Chondrocyte (in vitro differentiated cells): ENCODE measurements around the gene CERK. TPM values are rescaled to one million over a fixed set of nuclear protein-coding genes. Genes with fewer than 3 reads are reported as not detected.

ENCODE experiments used
- DNase-seq: peaks from one replicate; pipeline ENCODE4 v3.0.0; 2021; ENCODE audit warnings: mixed read lengths, low spot score
- H3K27ac Mint-ChIP-seq: one replicate; pipeline ENCODE4 v1.8.0; 2021; ENCODE audit warnings: mild to moderate bottlenecking, moderate library complexity, mixed read lengths; ENCODE audit not compliant: unreplicated experiment
- H3K27me3 Mint-ChIP-seq: 2 replicates; pipeline ENCODE4 v1.8.0; 2021; ENCODE audit warnings: low read depth, mixed read lengths
- H3K36me3 Mint-ChIP-seq: 2 replicates; pipeline ENCODE4 v1.8.0; 2021; ENCODE audit warnings: low read depth, mixed read lengths
- H3K4me1 Mint-ChIP-seq: 2 replicates; pipeline ENCODE4 v1.8.0; 2021; ENCODE audit warnings: low read depth, mild to moderate bottlenecking, mixed read lengths
- H3K4me3 Mint-ChIP-seq: one replicate; pipeline ENCODE4 v1.8.0; 2021; ENCODE audit warnings: mild to moderate bottlenecking, moderate library complexity, mixed read lengths; ENCODE audit not compliant: unreplicated experiment
- H3K9me3 Mint-ChIP-seq: 2 replicates; pipeline ENCODE4 v1.8.0; 2021; ENCODE audit warnings: low read depth, mixed read lengths
- total RNA-seq: library from RNA; stranded (reverse); gene quantifications from 3 replicates; pipeline ENCODE4 v1.2.1, GENCODE V29; 2021
- TF ChIP-seq, protein P1 (sequence below): fragments of 200-600 bp; sonication (generic); IDR thresholded peaks from 2 replicates; pipeline ENCODE4 v1.5.0; 2021; ENCODE audit warnings: antibody characterized with exemption, mild to moderate bottlenecking, moderate library complexity

Gene CERK
- total RNA-seq, 1 donor from 2014 or later, result 28.8 TPM

DNA sequence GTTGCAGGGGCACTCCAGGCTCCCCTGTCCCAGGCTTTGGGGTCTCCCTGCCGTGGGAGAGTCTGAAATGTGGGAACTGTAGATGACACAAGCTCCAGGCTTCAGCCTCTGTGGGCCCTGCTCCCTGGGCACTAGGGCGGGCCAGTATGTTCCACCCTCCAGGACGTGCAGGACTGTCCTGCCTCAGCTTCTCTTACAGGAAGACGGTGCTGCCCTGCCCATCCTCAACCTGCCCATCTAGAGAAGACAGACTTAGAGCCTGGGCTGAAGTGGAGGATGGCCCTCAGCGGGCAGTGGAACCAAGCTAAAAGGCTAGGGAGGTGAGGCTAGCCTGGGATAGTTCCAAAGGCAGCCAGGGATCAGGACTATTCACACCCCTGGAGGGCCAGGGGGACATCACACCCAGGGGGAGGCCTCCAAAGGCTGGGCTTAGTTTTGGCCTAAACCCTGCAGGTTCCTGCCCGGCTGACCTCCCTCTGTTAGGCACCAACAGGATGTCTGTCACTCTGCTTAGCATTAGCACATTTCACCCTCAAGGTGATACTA lies 4.0 kb upstream of the CERK start:
- Mint-ChIP-seq H3K4me3 (no peak overlapping the region), H3K27me3 (peaks cover 6% of the 10 kb centered on the region), H3K27ac (no peak overlapping the region), H3K4me1 (peaks cover 12% of the 10 kb centered on the region), H3K36me3 (no peaks in the 10 kb centered on the region), H3K9me3 (no peaks in the 10 kb centered on the region)
- DNase-seq, result no peak
- TF ChIP-seq, protein P1, sequence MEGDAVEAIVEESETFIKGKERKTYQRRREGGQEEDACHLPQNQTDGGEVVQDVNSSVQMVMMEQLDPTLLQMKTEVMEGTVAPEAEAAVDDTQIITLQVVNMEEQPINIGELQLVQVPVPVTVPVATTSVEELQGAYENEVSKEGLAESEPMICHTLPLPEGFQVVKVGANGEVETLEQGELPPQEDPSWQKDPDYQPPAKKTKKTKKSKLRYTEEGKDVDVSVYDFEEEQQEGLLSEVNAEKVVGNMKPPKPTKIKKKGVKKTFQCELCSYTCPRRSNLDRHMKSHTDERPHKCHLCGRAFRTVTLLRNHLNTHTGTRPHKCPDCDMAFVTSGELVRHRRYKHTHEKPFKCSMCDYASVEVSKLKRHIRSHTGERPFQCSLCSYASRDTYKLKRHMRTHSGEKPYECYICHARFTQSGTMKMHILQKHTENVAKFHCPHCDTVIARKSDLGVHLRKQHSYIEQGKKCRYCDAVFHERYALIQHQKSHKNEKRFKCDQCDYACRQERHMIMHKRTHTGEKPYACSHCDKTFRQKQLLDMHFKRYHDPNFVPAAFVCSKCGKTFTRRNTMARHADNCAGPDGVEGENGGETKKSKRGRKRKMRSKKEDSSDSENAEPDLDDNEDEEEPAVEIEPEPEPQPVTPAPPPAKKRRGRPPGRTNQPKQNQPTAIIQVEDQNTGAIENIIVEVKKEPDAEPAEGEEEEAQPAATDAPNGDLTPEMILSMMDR, result no peak

DNA sequence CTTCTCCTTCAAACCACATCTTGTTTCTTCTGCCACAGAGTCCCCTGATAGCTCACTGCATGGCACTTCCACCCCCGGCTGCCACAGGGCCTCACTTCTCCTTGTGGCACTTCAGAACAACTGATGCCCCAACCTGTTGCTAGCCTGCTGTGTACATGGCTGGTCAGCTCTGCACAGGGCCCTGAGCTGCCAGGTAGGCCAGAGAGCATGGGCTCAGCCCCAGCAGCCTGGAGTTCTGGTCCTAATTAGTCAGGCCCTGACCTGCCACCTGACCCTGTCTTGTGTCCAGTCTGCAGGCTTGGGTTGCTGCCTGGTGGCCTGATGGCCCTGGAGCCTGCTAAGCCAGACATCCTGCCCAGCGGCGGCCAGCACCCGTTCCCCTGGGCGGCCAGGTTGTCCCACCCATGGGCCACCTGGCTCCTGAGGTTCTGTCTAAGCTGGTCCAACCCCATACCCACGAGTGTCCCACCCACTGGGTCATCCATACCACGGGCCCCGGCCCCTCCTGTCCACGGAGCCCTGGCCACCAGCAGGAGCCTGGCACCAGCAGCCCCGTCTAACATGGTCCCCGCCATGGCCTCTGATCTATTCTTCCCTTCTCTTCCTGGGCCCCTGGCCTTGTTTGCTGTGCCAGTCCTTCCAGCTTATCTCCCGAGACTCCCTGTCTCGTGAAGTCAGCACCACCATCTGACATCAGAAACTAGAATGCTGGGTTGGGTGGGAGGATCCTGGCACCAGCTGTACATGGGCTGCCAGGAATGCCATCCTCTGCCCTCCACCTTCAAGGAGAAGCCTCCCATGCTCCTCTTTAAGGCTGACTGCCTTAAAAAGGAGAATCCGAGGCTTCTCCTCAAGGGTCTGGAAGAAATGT lies 3.1 kb upstream of the CERK start:
- Mint-ChIP-seq H3K27me3 (peaks cover 2% of the 10 kb centered on the region), H3K36me3 (no peaks in the 10 kb centered on the region), H3K4me1 (peaks cover 21% of the 10 kb centered on the region), H3K27ac (no peak overlapping the region), H3K9me3 (no peaks in the 10 kb centered on the region), H3K4me3 (no peak overlapping the region)
- TF ChIP-seq, protein P1, result no peak
- no peak for DNase-seq

DNA sequence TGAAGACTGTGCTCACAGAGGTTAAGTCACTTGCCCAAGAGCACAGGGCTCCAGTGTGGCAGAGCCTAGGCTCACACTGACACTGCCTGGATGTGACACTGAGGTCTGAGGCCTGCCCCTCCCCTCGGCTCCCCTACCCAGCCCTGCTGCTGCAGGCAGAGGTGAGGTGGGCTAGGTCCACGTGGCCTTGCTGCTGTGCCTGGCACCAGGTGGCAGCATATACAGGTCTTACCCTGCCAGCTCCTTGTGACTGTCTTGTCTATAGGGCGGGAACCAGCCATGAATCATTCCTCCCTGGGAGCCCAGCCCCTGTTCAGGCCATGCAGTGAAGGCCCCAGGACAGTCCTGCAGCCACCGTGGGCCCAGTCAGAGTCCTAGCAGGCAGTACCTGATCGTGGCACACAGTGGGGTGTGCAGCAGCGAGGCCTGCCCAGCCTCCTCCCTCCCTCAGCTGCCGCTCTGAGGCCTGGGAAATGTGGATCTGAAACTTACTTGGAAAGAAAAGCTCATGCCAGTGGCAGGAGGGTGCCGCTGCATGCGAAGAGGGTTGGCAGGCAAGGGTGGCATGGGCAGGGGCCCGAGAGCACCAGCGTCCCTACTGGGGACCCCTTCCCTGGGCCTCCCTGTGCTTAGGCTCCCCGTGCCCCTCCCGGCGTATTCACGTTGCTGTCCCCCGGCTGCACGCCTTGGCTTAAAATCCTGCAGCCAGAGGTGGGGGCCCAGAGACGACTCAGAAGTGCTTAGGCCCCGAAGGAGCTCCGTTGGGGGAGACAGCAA lies 1.2 kb upstream of the CERK start:
- H3K4me1 Mint-ChIP-seq, result peaks cover 37% of the 10 kb centered on the region
- H3K36me3 Mint-ChIP-seq, result no peaks in the 10 kb centered on the region
- H3K9me3 Mint-ChIP-seq, result no peaks in the 10 kb centered on the region
- no peaks in the 10 kb centered on the region for H3K27me3 Mint-ChIP-seq
- no peak overlapping the region for H3K27ac Mint-ChIP-seq
- TF ChIP-seq, protein P1, result peak; percentile 64
- peak overlapping the region; percentile 74 for H3K4me3 Mint-ChIP-seq
- DNase-seq, result no peak

DNA sequence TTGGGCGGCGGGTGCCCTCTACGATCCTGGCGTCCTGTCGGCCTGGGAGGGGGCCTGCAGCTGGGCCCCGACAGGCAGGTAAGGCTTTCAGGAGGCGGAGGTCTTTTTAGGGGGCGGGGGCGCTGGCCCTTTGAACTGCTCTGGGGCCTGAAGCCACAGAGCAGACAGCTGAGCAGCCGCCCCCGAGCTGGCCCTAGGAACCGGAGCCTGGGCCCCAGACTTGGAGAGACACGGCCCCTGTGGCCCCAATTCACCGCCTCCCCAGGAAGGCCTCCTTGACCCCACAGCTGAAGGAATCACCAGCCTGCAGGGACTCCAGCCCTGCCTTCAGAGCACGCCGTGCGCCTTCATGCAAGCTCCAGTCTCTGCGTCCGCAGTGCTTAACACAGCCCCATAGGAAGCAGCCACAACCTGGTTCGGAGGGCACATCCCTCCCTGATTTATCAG lies 618 bp upstream of the CERK start:
- DNase-seq, result no peak
- Mint-ChIP-seq H3K36me3 (no peaks in the 10 kb centered on the region), H3K27me3 (no peaks in the 10 kb centered on the region), H3K9me3 (no peaks in the 10 kb centered on the region), H3K4me1 (peaks cover 41% of the 10 kb centered on the region), H3K27ac (no peak overlapping the region), H3K4me3 (peak overlapping the region; percentile 74)
- TF ChIP-seq, protein P1, result no peak
